GM19043 (cell line): ENCODE results near the gene NLK.
"Not testable (repeated sequence)": the region's sequence is repeated elsewhere in the genome, so short reads cannot be mapped to it uniquely, and the experiment has no call there.

Source experiments
- ATAC-seq: cut with Tn5 transposase; IDR thresholded peaks from one replicate; pipeline ENCODE4 v1.9.1; 2021; ENCODE audit warnings: low read depth; ENCODE audit not compliant: unreplicated experiment

The NLK gene

DNA sequence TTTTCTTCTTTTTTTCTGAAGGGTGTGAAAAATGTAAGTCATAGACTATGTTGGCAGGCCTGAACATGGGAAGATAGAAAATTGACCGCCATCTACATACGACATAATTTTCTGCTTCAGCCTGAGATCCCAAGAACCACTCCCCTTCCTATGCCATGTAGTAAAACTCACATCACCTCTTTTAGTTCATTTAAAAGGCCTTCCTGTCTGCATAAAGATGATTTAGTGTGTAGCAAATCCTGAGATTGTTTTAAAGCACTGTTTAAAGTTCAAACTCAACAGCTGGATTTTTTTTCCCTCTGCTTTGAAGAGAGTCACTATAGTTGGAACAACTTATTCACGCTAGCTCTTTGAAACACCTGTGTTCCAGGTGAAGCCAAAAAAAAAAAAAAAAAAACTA lies 101.5 kb downstream of the NLK start:
- ATAC-seq = no peak

DNA sequence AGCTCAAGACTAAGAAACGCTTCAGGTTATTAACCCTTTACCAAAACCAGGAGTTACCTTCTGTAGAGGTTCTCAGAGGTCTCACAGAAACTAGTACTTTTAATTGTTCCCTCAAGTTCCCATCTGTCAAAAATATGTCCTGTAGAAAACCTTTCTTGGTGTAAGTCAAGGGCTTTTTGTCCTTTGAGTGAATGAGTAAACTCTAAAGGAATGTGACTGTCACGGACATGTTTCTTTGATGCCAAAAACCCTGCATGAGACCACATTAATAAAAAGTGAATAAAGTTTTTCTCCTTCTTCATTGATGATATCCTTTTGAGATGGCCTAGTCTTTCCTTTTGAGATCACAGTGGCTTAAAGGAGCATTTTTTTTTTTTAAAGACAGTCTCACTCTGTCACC lies 102.9 kb downstream of the NLK start:
- ATAC-seq = no peak

- ATAC-seq = no peak
Observed at GRCh38 chr17:28147017-28147416, 104.5 kb downstream of the NLK start.

DNA sequence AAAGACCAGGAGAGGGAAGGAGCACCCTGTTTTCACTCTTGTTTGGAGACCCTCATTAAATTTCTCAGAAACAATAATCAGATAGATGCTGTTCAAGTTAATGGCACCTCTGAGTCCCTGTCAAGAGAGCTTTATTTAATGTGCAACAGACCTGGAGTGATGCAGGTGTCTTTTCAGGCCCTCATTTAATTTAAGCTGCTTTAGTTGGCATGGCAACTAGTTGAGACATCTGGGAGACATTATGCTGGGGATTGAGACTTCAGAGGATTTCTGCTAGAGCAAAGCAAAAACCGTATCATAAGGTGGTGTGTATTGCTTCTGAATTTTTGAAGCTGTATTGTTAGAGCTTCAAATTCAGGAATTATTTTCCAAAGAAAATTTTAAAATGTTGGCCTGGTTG lies 108.5 kb downstream of the NLK start:
- no peak for ATAC-seq

DNA sequence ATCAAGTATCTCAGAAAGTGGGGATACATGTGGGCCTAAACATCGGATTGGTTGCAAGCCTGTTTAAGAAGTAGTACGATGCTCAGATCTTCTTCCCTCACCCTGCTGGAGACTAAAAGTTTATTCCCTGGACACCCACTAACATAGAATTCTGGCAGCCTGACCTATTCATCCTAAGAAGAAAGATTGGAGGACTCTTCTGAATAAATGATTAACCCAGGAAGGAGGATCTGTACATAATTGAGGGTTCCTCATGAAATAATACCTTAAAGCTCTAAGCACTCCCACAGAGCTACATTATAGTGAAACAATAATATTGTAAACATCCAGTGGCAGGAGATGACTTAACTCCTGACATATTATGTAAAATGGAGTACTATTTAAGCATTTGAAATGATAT lies 111.7 kb downstream of the NLK start:
- ATAC-seq = no peak

GRCh38 chr17:28155405-28155804 lies 112.9 kb downstream of the NLK start:
- not testable (repeated sequence) for ATAC-seq

GRCh38 chr17:28159004-28159403 lies 116.5 kb downstream of the NLK start:
- no peak for ATAC-seq

GRCh38 chr17:28159924-28160323 lies 117.4 kb downstream of the NLK start:
- ATAC-seq = no peak

- ATAC-seq = no peak
Observed at GRCh38 chr17:28160610-28161009, 118.1 kb downstream of the NLK start.

DNA sequence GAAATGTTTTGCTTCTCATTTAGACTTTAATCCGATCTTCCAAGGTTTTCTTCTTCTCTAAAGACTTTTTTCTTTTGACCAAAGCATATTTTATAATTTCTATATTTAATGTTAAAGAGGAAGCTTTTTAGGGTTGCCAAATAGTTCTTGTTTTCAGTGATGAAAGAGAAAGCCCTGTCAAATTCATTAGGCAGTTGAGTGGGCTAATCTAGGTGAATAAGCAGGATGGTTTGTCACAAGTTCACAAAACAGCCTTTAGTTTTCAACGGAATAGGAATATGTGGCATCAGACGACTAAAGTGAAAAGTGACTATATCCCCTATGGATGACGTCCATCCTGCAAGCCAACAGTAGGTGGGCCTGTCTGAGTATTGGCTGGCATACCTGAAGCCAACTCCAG lies 118.8 kb downstream of the NLK start:
- ATAC-seq = no peak

- no peak for ATAC-seq
Observed at GRCh38 chr17:28166478-28166877, 124.0 kb downstream of the NLK start.

- no peak for ATAC-seq
Observed at GRCh38 chr17:28169621-28170349, 127.3 kb downstream of the NLK start.

- ATAC-seq = no peak
Observed at GRCh38 chr17:28170771-28171170, 128.3 kb downstream of the NLK start.

GRCh38 chr17:28173031-28173561 lies 130.6 kb downstream of the NLK start:
- no peak for ATAC-seq

DNA sequence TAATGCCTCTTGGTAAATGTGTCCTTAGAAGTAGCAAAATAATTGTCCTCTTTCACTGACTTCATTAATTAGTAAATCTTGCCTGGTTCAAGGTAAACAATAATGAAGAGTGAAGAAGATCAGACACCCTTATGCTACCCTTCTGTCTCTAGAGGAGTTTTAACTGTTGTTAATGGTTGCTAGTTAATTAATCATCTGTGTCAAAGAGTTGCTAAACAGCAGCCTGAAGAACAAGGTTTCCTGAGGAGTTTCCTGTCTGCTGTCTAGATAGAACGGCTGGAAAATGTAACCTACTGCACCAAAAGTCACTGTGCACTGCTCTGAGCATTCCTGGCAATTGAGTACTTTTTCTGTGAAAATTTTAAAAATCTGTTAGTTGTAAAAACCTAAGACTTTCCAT lies 131.3 kb downstream of the NLK start:
- ATAC-seq = no peak

GRCh38 chr17:28174352-28175046 lies 132.0 kb downstream of the NLK start:
- ATAC-seq = no peak

DNA sequence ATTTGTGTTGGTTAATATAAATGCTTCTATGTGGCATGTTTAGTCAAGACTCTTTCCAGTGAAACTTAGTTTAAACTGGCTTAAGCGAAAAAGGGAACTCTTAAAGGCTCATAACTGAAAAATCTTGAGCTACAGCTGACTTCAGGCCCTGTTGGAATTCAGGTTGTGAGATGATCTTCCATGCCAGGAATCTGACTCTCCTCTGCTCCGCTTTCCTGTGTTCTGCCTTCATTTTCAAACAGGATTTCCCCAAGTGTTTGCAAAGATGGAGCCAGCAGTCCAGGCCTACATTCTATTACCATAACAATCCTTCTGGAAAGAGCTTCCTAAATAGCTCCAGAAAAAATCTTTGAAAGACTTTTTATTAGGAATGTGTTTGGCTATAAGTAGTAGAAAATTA lies 134.9 kb downstream of the NLK start:
- ATAC-seq = no peak

DNA sequence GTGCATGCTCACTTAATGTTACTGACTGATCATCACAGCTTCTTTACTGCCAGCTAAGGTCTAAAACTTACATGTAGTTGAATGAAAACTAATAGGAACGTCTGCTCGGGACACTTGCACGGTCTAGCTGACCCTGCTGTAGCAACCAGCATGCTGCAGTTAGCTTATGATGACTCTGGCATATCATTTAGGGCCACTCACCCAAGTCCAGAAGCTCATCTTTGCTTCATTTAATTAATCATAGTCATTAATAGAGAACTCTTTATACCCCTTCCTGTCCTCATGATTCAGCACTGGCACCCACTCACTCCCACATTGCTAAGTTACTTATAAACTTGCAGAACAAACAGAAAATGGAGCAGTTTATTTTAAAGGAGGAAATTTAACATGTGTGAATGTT lies 136.3 kb downstream of the NLK start:
- no peak for ATAC-seq

GRCh38 chr17:28180449-28180848 lies 138.0 kb downstream of the NLK start:
- ATAC-seq = no peak

GRCh38 chr17:28181568-28181967 lies 139.1 kb downstream of the NLK start:
- ATAC-seq = no peak

DNA sequence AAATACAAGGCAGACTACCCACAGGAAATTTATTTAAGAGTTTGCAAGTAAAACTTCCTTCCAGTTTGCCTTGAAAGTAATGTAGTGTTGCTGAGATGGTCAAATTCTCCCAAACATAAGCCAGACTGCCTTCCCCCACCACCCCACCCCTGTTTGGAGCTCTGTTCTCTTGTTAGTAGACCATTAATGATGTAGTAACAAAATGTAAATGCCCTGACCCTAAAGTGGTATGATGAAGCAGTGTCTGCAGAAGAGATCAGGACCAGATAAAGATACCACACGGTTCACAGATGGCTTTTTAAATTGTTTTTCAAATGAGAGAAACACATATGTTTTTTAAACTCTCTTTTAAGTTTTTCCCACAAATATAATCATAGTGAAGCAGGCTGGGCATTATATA lies 140.1 kb downstream of the NLK start:
- no peak for ATAC-seq

DNA sequence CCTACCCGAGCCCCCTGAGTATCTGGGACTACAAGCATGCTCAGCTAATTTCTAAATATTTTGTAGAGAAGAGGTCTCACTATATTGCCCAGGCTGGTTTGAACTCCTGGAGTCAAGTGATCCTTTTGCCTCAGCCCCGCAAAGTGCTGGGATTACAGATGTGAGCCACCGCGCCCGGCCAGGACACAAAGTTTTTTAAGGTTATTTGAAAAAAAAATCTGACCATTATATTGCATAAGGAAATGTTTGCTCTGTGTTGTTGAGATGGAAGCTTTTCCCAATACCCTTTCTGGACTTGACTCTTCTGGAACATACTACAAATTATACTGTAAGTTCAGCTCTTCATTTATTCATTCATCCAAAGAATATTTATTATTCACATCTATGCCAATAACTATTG lies 143.2 kb downstream of the NLK start:
- ATAC-seq = no peak
